ENCODE data around the gene OR5AU1. TPM values are rescaled to one million over a fixed set of nuclear protein-coding genes. Genes with fewer than 3 reads are reported as not detected.

The OR5AU1 gene
- total RNA-seq, 1 donor from 2014 or later: not detected

DNA sequence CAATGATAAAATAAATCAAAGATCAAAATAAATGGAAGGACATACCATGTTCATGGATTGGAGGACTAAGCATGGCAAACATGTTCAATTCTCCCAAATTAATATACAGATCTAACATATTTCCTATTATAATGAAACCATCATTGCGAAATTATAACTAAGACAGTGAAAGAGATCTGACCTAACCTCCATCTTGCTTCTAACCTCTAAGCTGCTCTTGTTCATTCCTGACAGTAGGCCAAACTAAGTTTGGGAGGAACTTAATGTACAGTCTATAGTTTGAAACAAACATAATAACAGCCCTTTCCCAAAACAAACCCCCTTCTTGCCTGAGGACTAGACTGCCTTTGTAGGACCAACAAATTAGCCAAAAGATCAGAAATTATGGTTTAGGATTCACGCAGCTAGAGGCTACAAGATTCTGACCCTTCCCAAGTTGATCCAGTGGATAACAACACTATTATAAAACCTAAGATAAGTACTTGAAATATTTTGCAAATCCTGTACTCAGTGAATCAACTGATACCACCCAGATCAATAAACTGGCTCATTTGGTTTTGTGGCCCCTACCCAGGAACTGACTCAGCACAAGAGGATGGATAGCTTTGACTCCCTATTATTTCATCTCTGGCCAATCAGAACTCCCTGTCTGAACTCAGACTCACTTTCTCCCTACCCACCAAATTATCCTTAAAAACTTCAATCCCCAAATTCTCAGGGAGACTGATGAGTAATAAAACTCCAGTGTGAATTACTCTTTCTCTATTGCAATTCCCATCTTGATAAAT, 41.7 kb upstream of the OR5AU1 start:
- Mint-ChIP-seq H3K9me3 (ENCODE audit: unreplicated experiment) (peaks cover 3% of the 10 kb centered on the region), H3K36me3 (ENCODE audit: unreplicated experiment) (peaks cover 5% of the 10 kb centered on the region), H3K27ac (ENCODE audit: unreplicated experiment) (no peak overlapping the region), H3K27me3 (ENCODE audit: unreplicated experiment) (peaks cover 11% of the 10 kb centered on the region), H3K4me1 (ENCODE audit: unreplicated experiment) (no peaks in the 10 kb centered on the region), H3K4me3 (ENCODE audit: unreplicated experiment) (no peak overlapping the region)
- TF ChIP-seq, protein P1, sequence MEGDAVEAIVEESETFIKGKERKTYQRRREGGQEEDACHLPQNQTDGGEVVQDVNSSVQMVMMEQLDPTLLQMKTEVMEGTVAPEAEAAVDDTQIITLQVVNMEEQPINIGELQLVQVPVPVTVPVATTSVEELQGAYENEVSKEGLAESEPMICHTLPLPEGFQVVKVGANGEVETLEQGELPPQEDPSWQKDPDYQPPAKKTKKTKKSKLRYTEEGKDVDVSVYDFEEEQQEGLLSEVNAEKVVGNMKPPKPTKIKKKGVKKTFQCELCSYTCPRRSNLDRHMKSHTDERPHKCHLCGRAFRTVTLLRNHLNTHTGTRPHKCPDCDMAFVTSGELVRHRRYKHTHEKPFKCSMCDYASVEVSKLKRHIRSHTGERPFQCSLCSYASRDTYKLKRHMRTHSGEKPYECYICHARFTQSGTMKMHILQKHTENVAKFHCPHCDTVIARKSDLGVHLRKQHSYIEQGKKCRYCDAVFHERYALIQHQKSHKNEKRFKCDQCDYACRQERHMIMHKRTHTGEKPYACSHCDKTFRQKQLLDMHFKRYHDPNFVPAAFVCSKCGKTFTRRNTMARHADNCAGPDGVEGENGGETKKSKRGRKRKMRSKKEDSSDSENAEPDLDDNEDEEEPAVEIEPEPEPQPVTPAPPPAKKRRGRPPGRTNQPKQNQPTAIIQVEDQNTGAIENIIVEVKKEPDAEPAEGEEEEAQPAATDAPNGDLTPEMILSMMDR (IDR thresholded peaks at IDR 0.05): no peak
- DNase-seq (ENCODE audit: extremely low spot score, unreplicated experiment): no peak

DNA sequence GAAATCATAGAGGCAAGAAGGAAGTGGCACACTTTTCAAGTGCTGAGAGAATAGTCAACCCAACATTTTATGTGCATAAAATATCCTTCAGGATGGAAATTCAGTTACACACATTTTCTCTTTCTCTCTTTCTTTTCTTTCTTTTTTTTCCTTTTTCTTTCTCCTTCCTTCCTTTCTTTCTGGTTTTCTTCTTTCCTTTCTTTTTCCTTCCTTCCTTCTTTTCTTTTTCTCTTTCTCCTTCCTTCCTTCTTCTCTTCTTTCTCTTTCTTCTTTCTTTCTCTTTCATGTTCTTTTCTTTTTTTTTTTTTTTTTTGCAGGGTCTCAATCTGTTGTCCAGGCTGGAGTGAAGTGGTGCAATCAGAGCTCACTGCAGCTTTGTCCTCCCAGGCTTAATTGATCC, 38.7 kb upstream of the OR5AU1 start:
- no peak overlapping the region for H3K27ac Mint-ChIP-seq (ENCODE audit: unreplicated experiment)
- H3K9me3 Mint-ChIP-seq (ENCODE audit: unreplicated experiment): peaks cover 3% of the 10 kb centered on the region
- H3K36me3 Mint-ChIP-seq (ENCODE audit: unreplicated experiment): no peaks in the 10 kb centered on the region
- H3K4me1 Mint-ChIP-seq (ENCODE audit: unreplicated experiment): peaks cover 10% of the 10 kb centered on the region
- TF ChIP-seq, protein P1 (IDR thresholded peaks at IDR 0.05): no peak
- no peak overlapping the region for H3K4me3 Mint-ChIP-seq (ENCODE audit: unreplicated experiment)
- peaks cover 11% of the 10 kb centered on the region for H3K27me3 Mint-ChIP-seq (ENCODE audit: unreplicated experiment)
- DNase-seq (ENCODE audit: extremely low spot score, unreplicated experiment): no peak

DNA sequence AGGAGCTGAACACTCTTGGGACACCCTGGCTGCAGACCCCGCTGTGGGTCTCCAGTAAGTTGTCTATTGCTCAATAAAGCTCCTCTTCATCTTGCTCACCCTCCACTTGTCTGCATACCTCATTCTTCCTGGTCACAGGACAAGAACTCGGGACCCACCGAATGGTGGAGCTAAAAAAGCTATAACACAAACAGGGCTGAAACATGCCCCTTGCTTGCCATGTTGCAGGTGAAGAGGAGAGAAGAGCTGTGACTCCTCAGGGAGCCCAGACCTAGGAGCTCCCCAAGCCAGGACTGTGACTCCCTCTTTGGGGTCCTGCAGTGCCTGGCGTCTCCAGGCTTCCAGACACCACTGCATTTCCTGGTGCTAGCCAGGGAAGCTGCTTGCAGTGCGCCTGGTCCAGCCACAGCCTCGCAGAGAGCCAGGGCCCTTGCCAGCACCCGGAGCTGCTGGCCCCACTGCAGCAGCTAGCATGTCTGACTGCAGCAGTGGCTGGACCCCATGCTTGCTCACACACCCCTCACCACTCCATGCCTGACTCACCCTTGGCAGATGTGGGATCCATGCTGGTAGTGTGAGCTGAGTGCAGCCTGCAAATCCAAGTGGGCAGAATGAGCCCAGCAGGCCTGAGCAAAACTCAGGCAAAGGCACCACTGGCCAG, 37.1 kb upstream of the OR5AU1 start:
- TF ChIP-seq, protein P1 (IDR thresholded peaks at IDR 0.05): no peak
- DNase-seq (ENCODE audit: extremely low spot score, unreplicated experiment): no peak
- no peaks in the 10 kb centered on the region for H3K36me3 Mint-ChIP-seq (ENCODE audit: unreplicated experiment)
- peaks cover 2% of the 10 kb centered on the region for H3K9me3 Mint-ChIP-seq (ENCODE audit: unreplicated experiment)
- H3K4me1 Mint-ChIP-seq (ENCODE audit: unreplicated experiment): peaks cover 10% of the 10 kb centered on the region
- no peak overlapping the region for H3K4me3 Mint-ChIP-seq (ENCODE audit: unreplicated experiment)
- no peak overlapping the region for H3K27ac Mint-ChIP-seq (ENCODE audit: unreplicated experiment)
- H3K27me3 Mint-ChIP-seq (ENCODE audit: unreplicated experiment): peaks cover 11% of the 10 kb centered on the region

DNA sequence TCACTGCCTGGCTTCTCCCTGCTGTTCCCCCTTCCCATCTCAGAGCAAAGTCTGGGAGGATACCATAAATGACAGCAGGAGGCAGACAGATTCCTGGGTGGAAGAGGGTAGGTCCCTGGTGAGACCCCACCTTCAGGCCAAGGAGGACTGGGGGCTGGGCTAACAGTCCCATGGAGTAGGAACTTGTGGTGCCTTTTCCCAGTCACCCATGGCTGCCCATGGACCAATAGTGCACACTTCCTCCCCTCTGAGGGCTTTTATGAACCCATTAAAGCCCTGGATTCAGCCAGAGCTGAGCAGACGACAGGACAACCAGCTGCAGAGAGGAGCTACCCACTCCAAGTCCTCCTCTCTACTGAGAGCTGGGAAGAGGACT, 36.6 kb upstream of the OR5AU1 start:
- no peaks in the 10 kb centered on the region for H3K36me3 Mint-ChIP-seq (ENCODE audit: unreplicated experiment)
- TF ChIP-seq, protein P1 (IDR thresholded peaks at IDR 0.05): no peak
- peaks cover 11% of the 10 kb centered on the region for H3K27me3 Mint-ChIP-seq (ENCODE audit: unreplicated experiment)
- DNase-seq (ENCODE audit: extremely low spot score, unreplicated experiment): no peak
- H3K4me1 Mint-ChIP-seq (ENCODE audit: unreplicated experiment): peaks cover 10% of the 10 kb centered on the region
- no peaks in the 10 kb centered on the region for H3K9me3 Mint-ChIP-seq (ENCODE audit: unreplicated experiment)
- H3K4me3 Mint-ChIP-seq (ENCODE audit: unreplicated experiment): peak overlapping the region; percentile 32
- H3K27ac Mint-ChIP-seq (ENCODE audit: unreplicated experiment): no peak overlapping the region

DNA sequence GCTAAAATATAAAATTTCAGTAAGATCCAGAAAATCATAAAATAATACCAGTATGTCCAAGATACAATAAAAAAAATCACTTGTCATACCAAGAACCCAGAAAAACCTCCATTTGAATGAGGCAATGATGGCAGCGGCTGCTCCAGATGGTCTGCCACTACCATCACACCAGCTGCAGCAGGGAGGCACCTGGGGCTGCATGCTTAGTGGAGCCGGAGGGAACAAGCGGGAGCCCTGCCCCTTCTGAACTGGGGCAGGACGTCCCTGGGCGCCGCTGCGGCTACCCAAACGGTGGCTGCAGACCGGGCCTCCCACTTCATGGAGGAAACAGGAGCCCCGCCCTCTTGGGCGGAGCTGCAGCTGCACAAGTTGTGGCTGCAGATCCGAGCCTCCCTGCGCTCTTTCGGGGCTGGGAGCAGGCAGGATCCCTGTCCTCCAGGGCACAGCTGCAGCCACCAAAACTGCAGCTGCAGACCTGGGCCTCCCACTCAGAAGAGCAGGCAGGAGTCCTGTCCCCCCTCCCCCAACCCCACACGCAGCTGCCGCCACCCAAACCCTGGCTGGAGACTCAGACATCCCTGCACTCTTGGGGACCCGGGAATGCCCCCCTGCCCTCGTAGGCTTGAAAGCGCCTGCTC, 36.1 kb upstream of the OR5AU1 start:
- H3K27ac Mint-ChIP-seq (ENCODE audit: unreplicated experiment): no peak overlapping the region
- TF ChIP-seq, protein P1 (IDR thresholded peaks at IDR 0.05): no peak
- no peak for DNase-seq (ENCODE audit: extremely low spot score, unreplicated experiment)
- peaks cover 11% of the 10 kb centered on the region for H3K27me3 Mint-ChIP-seq (ENCODE audit: unreplicated experiment)
- H3K9me3 Mint-ChIP-seq (ENCODE audit: unreplicated experiment): no peaks in the 10 kb centered on the region
- H3K4me3 Mint-ChIP-seq (ENCODE audit: unreplicated experiment): peak overlapping the region; percentile 40
- peaks cover 10% of the 10 kb centered on the region for H3K4me1 Mint-ChIP-seq (ENCODE audit: unreplicated experiment)
- no peaks in the 10 kb centered on the region for H3K36me3 Mint-ChIP-seq (ENCODE audit: unreplicated experiment)
